Esophagus muscularis mucosa (tissue), 4 donors: Measurements from ENCODE around the gene SNRPB2. TPM values are rescaled to one million over a fixed set of nuclear protein-coding genes. Genes with fewer than 3 reads are reported as not detected.

Source experiments
- DNase-seq: peaks from one replicate; pipeline ENCODE4 v3.0.0-alpha.2; 2017; ENCODE audit errors: extremely low spot score
- H3K27ac ChIP-seq, 4 donors: fragments of 200-600 bp; sonication (generic); replicated peaks in 1 of 4; 1 replicate in 3 of 4; 2 replicates in 1 of 4; pipeline ENCODE4 v1.5.1; 2016 to 2019; ENCODE audit warnings: mild to moderate bottlenecking in 1 of 4
- H3K27me3 ChIP-seq, 4 donors: fragments of 200-600 bp; sonication (generic); one replicate each; pipeline versions ENCODE4 v1.5.1 to v1.6.0; 2016 to 2019
- H3K36me3 ChIP-seq, 4 donors: fragments of 200-600 bp; sonication (generic); one replicate each; pipeline ENCODE4 v1.5.1; 2016 to 2019
- H3K4me1 ChIP-seq, 4 donors: fragments of 200-600 bp; sonication (generic); one replicate each; pipeline ENCODE4 v1.5.1; 2016 to 2019
- H3K4me3 ChIP-seq, 4 donors: fragments of 200-600 bp; sonication (generic); 1 replicate in 2 of 4; 2 replicates in 2 of 4; pipeline ENCODE4 v1.5.1; 2016 to 2019; ENCODE audit warnings: mild to moderate bottlenecking in 4 of 4, moderate library complexity in 1 of 4
- H3K9me3 ChIP-seq, 4 donors: fragments of 200-600 bp; sonication (generic); 1 replicate in 3 of 4; 2 replicates in 1 of 4; pipeline ENCODE4 v1.5.1; 2016 to 2019
- CTCF ChIP-seq, 3 experiments: fragments of 200-600 bp in 2 of 3; fragments of 450-650 bp in 1 of 3; sonication (generic) in 2 of 3; IDR thresholded peaks; one replicate each; pipeline ENCODE4 v1.5.1; 2017 to 2019; ENCODE audit warnings: antibody characterized with exemption in 3 of 3, mild to moderate bottlenecking in 2 of 3, moderate library complexity in 1 of 3
- EP300 ChIP-seq: sonication (generic); formaldehyde crosslinking; IDR thresholded peaks from one replicate; pipeline ENCODE4 v1.6.1; 2017; ENCODE audit warnings: antibody characterized with exemption
- POLR2A ChIP-seq: fragments of 450-650 bp; IDR thresholded peaks from one replicate; pipeline ENCODE4 v1.6.1; 2017; ENCODE audit warnings: antibody characterized with exemption, moderate library complexity, mild to moderate bottlenecking, low read depth
- POLR2AphosphoS5 ChIP-seq, 2 donors: sonication (generic); formaldehyde crosslinking; IDR thresholded peaks; one replicate each; pipeline ENCODE4 v1.6.1; 2017; ENCODE audit warnings: antibody characterized with exemption in 2 of 2
- WGBS: methylation state at CpG from one replicate; pipeline ENCODE4 v1.1.5; 2018; 5-methylcytosine and 5-hydroxymethylcytosine counted together
- intact Hi-C: fragments of 100-400 bp; cut with DNase I; formaldehyde crosslinking; loops from one replicate; pipeline ENCODE4 v1.15.1; 2023
- total RNA-seq, 4 donors: library from RNA; depleted of rRNA; stranded (reverse); fragments of >200 nt; gene quantifications; one replicate each; pipeline versions ENCODE4 v1.1.0 to v1.2.1, GENCODE V29; 2016

The SNRPB2 gene
- total RNA-seq, 4 donors from 2014 or later, result 22.0 to 49.4 (median 30.5) TPM

GRCh38 chr20:16714242-16714641, 15.6 kb upstream of the SNRPB2 start:
- 49% methylated on average over 5 of the region's 5 CpGs for WGBS
- no peak for DNase-seq

GRCh38 chr20:16714751-16715150, 15.1 kb upstream of the SNRPB2 start:
- H3K27ac ChIP-seq, result no peak overlapping the region
- TF ChIP-seq POLR2AphosphoS5 (IDR thresholded peaks at IDR 0.05) (no peak), EP300 (no peak), CTCF (IDR thresholded peaks at IDR 0.05) (no peak), POLR2A (no peak)
- no peak overlapping the region for H3K4me3 ChIP-seq
- H3K9me3 ChIP-seq, result no peaks in the 10 kb centered on the region
- no peaks in the 10 kb centered on the region for H3K36me3 ChIP-seq
- intact Hi-C loops, result no loop called here
- 70% methylated on average over 4 of the region's 4 CpGs for WGBS
- H3K27me3 ChIP-seq, result peaks cover 0 to 2% (median 0%) of the 10 kb centered on the region in 4 donors
- H3K4me1 ChIP-seq, result no peaks in the 10 kb centered on the region
- no peak for DNase-seq

More at GRCh38 chr20:16714242-16714641, 15.6 kb upstream of the SNRPB2 start:
- intact Hi-C loops, result no loop called here
- Histone ChIP-seq H3K9me3 (no peaks in the 10 kb centered on the region), H3K4me3 (no peak overlapping the region), H3K36me3 (no peaks in the 10 kb centered on the region), H3K27me3 (peaks cover 0 to 2% (median 0%) of the 10 kb centered on the region in 4 donors), H3K4me1 (no peaks in the 10 kb centered on the region), H3K27ac (no peak overlapping the region)
- no peak for TF ChIP-seq POLR2A
- TF ChIP-seq POLR2AphosphoS5 (IDR thresholded peaks at IDR 0.05), result no peak
- no peak for TF ChIP-seq CTCF (IDR thresholded peaks at IDR 0.05)
- TF ChIP-seq EP300, result no peak

- DNase-seq, result no peak
- H3K9me3 ChIP-seq, result no peaks in the 10 kb centered on the region
- H3K27me3 ChIP-seq, result peaks cover 0 to 15% (median 0%) of the 10 kb centered on the region in 4 donors
- H3K36me3 ChIP-seq, result no peaks in the 10 kb centered on the region
- no peak overlapping the region for H3K27ac ChIP-seq
- no peaks in the 10 kb centered on the region for H3K4me1 ChIP-seq
- no peak overlapping the region for H3K4me3 ChIP-seq
- intact Hi-C loops, result no loop called here
- 78% methylated on average over 1 of the region's 1 CpG for WGBS
- TF ChIP-seq POLR2AphosphoS5 (IDR thresholded peaks at IDR 0.05) (no peak), CTCF (IDR thresholded peaks at IDR 0.05) (no peak), POLR2A (no peak), EP300 (no peak)
Observed at GRCh38 chr20:16719421-16719820, 10.4 kb upstream of the SNRPB2 start.

GRCh38 chr20:16729080-16729479, 746 bp upstream of the SNRPB2 start:
- Histone ChIP-seq H3K36me3 (peaks cover 4 to 23% (median 14%) of the 10 kb centered on the region in 4 donors), H3K27ac (peak overlapping the region in 3 of 4 donors; percentile 74 to 87 (median 82)), H3K4me1 (peaks cover 17 to 35% (median 20%) of the 10 kb centered on the region in 4 donors), H3K27me3 (peaks cover 0 to 25% (median 0%) of the 10 kb centered on the region in 4 donors), H3K9me3 (no peaks in the 10 kb centered on the region), H3K4me3 (peak overlapping the region; percentile 76 to 87 (median 83))
- TF ChIP-seq EP300, result no peak
- TF ChIP-seq CTCF (IDR thresholded peaks at IDR 0.05), result no peak
- TF ChIP-seq POLR2A, result no peak
- no peak for TF ChIP-seq POLR2AphosphoS5 (IDR thresholded peaks at IDR 0.05)
- DNase-seq, result no peak
- WGBS, result 100% methylated on average over 1 of the region's 1 CpG
- intact Hi-C loops, result loop anchor here (5.0 kb wide), 1 partner anchor 157 kb away; the partner anchor contains the start of gene KIF16B
